Neural progenitor cell (in vitro differentiated cells): Measurements from ENCODE around the gene C16orf86.

Experiments
- EZH2 ChIP-seq: fragments of 200-600 bp; sonication (generic); IDR thresholded peaks from 2 replicates; pipeline ENCODE4 v1.6.1; 2017; ENCODE audit warnings: antibody characterized with exemption, mild to moderate bottlenecking, moderate library complexity
- TF ChIP-seq, protein P1 (sequence below): fragments of 200-600 bp; sonication (generic); IDR thresholded peaks from 2 replicates; pipeline ENCODE4 v1.5.1; 2017; ENCODE audit warnings: antibody characterized with exemption, mild to moderate bottlenecking

GRCh38 chr16:67641779-67642708, 24.6 kb upstream of the C16orf86 start:
- TF ChIP-seq, protein P1, sequence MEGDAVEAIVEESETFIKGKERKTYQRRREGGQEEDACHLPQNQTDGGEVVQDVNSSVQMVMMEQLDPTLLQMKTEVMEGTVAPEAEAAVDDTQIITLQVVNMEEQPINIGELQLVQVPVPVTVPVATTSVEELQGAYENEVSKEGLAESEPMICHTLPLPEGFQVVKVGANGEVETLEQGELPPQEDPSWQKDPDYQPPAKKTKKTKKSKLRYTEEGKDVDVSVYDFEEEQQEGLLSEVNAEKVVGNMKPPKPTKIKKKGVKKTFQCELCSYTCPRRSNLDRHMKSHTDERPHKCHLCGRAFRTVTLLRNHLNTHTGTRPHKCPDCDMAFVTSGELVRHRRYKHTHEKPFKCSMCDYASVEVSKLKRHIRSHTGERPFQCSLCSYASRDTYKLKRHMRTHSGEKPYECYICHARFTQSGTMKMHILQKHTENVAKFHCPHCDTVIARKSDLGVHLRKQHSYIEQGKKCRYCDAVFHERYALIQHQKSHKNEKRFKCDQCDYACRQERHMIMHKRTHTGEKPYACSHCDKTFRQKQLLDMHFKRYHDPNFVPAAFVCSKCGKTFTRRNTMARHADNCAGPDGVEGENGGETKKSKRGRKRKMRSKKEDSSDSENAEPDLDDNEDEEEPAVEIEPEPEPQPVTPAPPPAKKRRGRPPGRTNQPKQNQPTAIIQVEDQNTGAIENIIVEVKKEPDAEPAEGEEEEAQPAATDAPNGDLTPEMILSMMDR = no peak
- no peak for TF ChIP-seq EZH2
